Tibial artery (tissue), 4 donors: ENCODE results near the gene ADAMTS3.

Experiments
- DNase-seq, 2 donors: peaks; one replicate each; pipeline ENCODE4 v3.0.0-alpha.2; 2019
- H3K27ac ChIP-seq, 2 donors: fragments of 200-600 bp; sonication (generic) in 1 of 2; 1 replicate in 1 of 2; 2 replicates in 1 of 2; pipeline ENCODE4 v1.5.1; 2018 to 2019; ENCODE audit warnings: mild to moderate bottlenecking in 1 of 2
- H3K27me3 ChIP-seq, 2 donors: fragments of 200-600 bp; sonication (generic) in 1 of 2; one replicate each; pipeline versions ENCODE4 v1.5.1 to v1.6.0; 2016 to 2019
- H3K36me3 ChIP-seq, 3 donors: fragments of 200-600 bp; sonication (generic) in 2 of 3; one replicate each; pipeline ENCODE4 v1.5.1; 2016 to 2019; ENCODE audit warnings: mild to moderate bottlenecking in 2 of 3
- H3K4me1 ChIP-seq, 4 donors: fragments of 200-600 bp; sonication (generic) in 2 of 4; 1 replicate in 3 of 4; 2 replicates in 1 of 4; pipeline ENCODE4 v1.5.1; 2016 to 2019
- H3K4me3 ChIP-seq, 2 donors: fragments of 200-600 bp; sonication (generic) in 1 of 2; 1 replicate in 1 of 2; 2 replicates in 1 of 2; pipeline ENCODE4 v1.5.1; 2018 to 2019; ENCODE audit warnings: mild to moderate bottlenecking in 2 of 2
- H3K9me3 ChIP-seq, 3 donors: fragments of 200-600 bp; sonication (generic) in 1 of 3; one replicate each; pipeline ENCODE4 v1.5.1; 2016 to 2019
- intact Hi-C: fragments of 100-400 bp; cut with DNase I; formaldehyde crosslinking; loops from one replicate; pipeline ENCODE4 v1.15.0; 2023; ENCODE audit warnings: low total_unique reads
- TF ChIP-seq, protein P1 (sequence below), 2 experiments: fragments of 200-600 bp in 1 of 2; fragments of 450-650 bp in 1 of 2; IDR thresholded peaks; one replicate each; pipeline ENCODE4 v1.5.1; 2017 to 2019; ENCODE audit warnings: antibody characterized with exemption in 2 of 2, mild to moderate bottlenecking in 1 of 2, moderate library complexity in 1 of 2

ADAMTS3 gene

DNA sequence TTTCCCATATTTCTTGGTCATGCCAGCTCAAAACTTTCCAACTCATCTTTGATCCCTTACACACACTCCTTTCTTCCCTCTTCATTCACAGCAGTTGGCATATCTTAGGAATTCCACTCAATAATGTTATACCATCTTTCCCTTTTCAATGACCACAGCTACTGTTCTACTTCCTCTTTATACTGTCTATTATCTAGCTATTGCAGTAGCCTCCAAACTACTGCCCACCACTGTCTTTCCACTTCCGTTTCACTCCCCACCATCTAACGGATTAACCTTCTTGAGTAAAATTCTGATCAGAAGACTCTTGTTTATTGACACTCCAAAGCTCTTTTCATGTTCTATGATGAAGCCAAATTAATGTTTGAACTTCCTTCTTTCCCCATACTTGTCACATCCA is 55.8 kb downstream of the ADAMTS3 start:
- TF ChIP-seq, protein P1, sequence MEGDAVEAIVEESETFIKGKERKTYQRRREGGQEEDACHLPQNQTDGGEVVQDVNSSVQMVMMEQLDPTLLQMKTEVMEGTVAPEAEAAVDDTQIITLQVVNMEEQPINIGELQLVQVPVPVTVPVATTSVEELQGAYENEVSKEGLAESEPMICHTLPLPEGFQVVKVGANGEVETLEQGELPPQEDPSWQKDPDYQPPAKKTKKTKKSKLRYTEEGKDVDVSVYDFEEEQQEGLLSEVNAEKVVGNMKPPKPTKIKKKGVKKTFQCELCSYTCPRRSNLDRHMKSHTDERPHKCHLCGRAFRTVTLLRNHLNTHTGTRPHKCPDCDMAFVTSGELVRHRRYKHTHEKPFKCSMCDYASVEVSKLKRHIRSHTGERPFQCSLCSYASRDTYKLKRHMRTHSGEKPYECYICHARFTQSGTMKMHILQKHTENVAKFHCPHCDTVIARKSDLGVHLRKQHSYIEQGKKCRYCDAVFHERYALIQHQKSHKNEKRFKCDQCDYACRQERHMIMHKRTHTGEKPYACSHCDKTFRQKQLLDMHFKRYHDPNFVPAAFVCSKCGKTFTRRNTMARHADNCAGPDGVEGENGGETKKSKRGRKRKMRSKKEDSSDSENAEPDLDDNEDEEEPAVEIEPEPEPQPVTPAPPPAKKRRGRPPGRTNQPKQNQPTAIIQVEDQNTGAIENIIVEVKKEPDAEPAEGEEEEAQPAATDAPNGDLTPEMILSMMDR (IDR thresholded peaks at IDR 0.05) = no peak
- Histone ChIP-seq H3K9me3 (peaks cover 0 to 4% (median 0%) of the 10 kb centered on the region in 3 donors), H3K27ac (no peak overlapping the region), H3K27me3 (no peaks in the 10 kb centered on the region), H3K4me1 (no peaks in the 10 kb centered on the region), H3K36me3 (no peaks in the 10 kb centered on the region), H3K4me3 (no peak overlapping the region)
- intact Hi-C loops = no loop called here
- DNase-seq = no peak

DNA sequence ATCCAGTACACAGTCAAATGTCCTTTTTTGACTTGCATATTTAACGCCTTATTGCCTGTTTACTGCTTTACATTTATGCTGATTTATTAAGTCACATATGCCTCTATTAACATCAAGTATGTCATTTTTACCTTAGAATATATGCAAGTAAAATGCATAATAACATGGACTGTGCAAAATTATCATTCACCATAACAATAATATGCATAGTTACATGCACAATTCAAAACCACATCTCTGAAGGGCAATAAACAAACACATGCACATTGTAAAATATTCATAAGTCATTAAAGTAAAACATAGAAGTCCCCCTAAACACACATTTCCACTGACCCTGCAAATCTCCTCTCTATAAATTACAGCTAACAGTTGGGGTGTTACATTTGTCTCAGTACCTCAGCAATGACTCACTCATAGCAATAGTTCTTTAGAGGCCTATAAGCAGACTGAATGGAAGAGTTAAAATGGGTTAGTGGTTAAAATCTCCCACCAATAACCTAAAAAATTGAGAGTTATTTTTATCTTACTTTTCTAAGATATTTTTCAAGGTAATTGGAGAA is 61.1 kb downstream of the ADAMTS3 start:
- no peak overlapping the region for H3K4me3 ChIP-seq
- intact Hi-C loops = loop anchor here (10.0 kb wide), 1 partner anchor 517 kb away; no protein-coding TSS in a partner anchor
- no peaks in the 10 kb centered on the region for H3K36me3 ChIP-seq
- H3K27ac ChIP-seq = no peak overlapping the region
- DNase-seq = no peak
- H3K9me3 ChIP-seq = peaks cover 0 to 4% (median 0%) of the 10 kb centered on the region in 3 donors
- TF ChIP-seq, protein P1 (IDR thresholded peaks at IDR 0.05) = no peak
- peaks cover 0 to 4% (median 0%) of the 10 kb centered on the region in 4 donors for H3K4me1 ChIP-seq
- H3K27me3 ChIP-seq = no peaks in the 10 kb centered on the region

DNA sequence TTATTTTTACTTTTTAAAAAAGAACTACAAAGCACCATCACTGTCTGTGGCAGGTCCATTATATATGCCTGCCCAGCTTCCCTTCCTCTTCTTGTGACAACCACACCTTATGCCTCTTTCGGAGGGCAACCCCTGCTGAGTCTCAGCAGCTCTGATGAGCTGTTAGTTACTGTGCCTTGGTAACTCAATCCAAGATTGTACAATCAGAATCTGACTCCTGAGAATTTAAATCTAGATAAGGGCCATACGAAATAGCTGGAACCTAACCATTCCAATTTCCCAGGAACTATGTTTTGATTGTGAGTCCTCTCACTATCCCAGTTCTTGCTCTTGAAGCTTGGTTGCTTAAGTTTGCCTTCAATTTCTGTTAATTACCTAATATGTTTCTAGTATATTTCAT is 61.9 kb downstream of the ADAMTS3 start:
- no peak for DNase-seq
- H3K36me3 ChIP-seq = no peaks in the 10 kb centered on the region
- TF ChIP-seq, protein P1 (IDR thresholded peaks at IDR 0.05) = no peak
- peaks cover 0 to 4% (median 0%) of the 10 kb centered on the region in 3 donors for H3K9me3 ChIP-seq
- H3K27ac ChIP-seq = no peak overlapping the region
- H3K27me3 ChIP-seq = no peaks in the 10 kb centered on the region
- no peak overlapping the region for H3K4me3 ChIP-seq
- intact Hi-C loops = loop anchor here (10.0 kb wide), 1 partner anchor 518 kb away; no protein-coding TSS in a partner anchor
- peaks cover 0 to 4% (median 0%) of the 10 kb centered on the region in 4 donors for H3K4me1 ChIP-seq

DNA sequence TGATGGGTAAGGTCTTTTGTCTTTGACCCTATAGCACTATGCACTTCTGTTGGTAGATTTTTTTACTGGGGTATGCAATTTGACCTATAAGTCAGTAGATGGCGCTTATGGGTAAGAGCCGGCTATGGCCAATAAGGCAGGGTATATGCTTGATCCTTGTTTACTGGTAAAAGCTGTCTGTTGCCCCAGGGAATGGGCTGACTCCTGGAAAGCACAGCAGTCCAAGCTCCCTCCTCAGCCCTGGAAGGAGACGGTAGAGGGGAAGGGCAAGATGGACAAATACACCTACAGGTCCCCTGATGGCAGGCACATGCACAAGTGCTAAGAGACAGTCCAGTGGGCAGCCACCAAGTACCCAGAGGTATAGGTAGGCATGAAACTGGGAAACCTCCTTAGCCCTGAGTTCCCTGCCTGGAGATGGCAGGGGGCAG is 63.7 kb downstream of the ADAMTS3 start:
- Histone ChIP-seq H3K4me1 (peaks cover 0 to 4% (median 0%) of the 10 kb centered on the region in 4 donors), H3K27me3 (no peaks in the 10 kb centered on the region)
- intact Hi-C loops = loop anchor here (10.0 kb wide), 1 partner anchor 519 kb away; no protein-coding TSS in a partner anchor

DNA sequence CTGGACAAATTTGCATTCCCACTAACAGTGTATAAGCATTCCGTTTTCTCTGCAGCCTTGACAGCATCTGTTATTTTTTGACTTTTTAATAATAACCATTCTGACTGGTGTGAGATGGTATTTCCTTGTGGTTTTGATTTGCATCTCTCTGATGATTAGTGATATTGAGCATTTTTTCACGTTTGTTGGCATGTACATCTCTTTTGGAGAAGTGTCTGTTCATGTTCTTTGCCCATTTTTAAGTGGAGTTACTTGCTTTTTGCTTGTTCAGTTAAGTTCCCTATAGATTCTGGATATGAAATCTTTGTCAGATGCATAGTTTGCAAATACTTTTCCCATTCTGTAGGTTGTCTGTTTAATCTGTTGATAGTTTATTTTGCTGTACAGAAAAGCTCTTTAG is 68.8 kb downstream of the ADAMTS3 start:
- Histone ChIP-seq H3K36me3 (no peaks in the 10 kb centered on the region), H3K27me3 (no peaks in the 10 kb centered on the region), H3K4me1 (no peaks in the 10 kb centered on the region), H3K9me3 (no peaks in the 10 kb centered on the region), H3K27ac (no peak overlapping the region), H3K4me3 (no peak overlapping the region)
- intact Hi-C loops = loop anchor here (10.0 kb wide), 1 partner anchor 525 kb away; no protein-coding TSS in a partner anchor
- no peak for DNase-seq
- TF ChIP-seq, protein P1 (IDR thresholded peaks at IDR 0.05) = no peak

More for the DNA sequence above, 63.7 kb downstream of the ADAMTS3 start:
- TF ChIP-seq, protein P1 (IDR thresholded peaks at IDR 0.05) = peak; percentile 51 to 71
- Histone ChIP-seq H3K27ac (no peak overlapping the region), H3K9me3 (no peaks in the 10 kb centered on the region), H3K4me3 (no peak overlapping the region), H3K36me3 (no peaks in the 10 kb centered on the region)
- DNase-seq = peak in 1 of 2 donors; percentile 16
